Tibial artery (tissue), 4 donors: Measurements from ENCODE around the gene TMEM129.

Source experiments
- DNase-seq, 2 donors: peaks; one replicate each; pipeline ENCODE4 v3.0.0-alpha.2; 2019
- H3K27ac ChIP-seq, 2 donors: fragments of 200-600 bp; sonication (generic) in 1 of 2; 1 replicate in 1 of 2; 2 replicates in 1 of 2; pipeline ENCODE4 v1.5.1; 2018 to 2019; ENCODE audit warnings: mild to moderate bottlenecking in 1 of 2
- H3K27me3 ChIP-seq, 2 donors: fragments of 200-600 bp; sonication (generic) in 1 of 2; one replicate each; pipeline versions ENCODE4 v1.5.1 to v1.6.0; 2016 to 2019
- H3K36me3 ChIP-seq, 3 donors: fragments of 200-600 bp; sonication (generic) in 2 of 3; one replicate each; pipeline ENCODE4 v1.5.1; 2016 to 2019; ENCODE audit warnings: mild to moderate bottlenecking in 2 of 3
- H3K4me1 ChIP-seq, 4 donors: fragments of 200-600 bp; sonication (generic) in 2 of 4; 1 replicate in 3 of 4; 2 replicates in 1 of 4; pipeline ENCODE4 v1.5.1; 2016 to 2019
- H3K4me3 ChIP-seq, 2 donors: fragments of 200-600 bp; sonication (generic) in 1 of 2; 1 replicate in 1 of 2; 2 replicates in 1 of 2; pipeline ENCODE4 v1.5.1; 2018 to 2019; ENCODE audit warnings: mild to moderate bottlenecking in 2 of 2
- H3K9me3 ChIP-seq, 3 donors: fragments of 200-600 bp; sonication (generic) in 1 of 3; one replicate each; pipeline ENCODE4 v1.5.1; 2016 to 2019
- CTCF ChIP-seq, 2 experiments: fragments of 200-600 bp in 1 of 2; fragments of 450-650 bp in 1 of 2; IDR thresholded peaks; one replicate each; pipeline ENCODE4 v1.5.1; 2017 to 2019; ENCODE audit warnings: antibody characterized with exemption in 2 of 2, mild to moderate bottlenecking in 1 of 2, moderate library complexity in 1 of 2
- intact Hi-C: fragments of 100-400 bp; cut with DNase I; formaldehyde crosslinking; loops from one replicate; pipeline ENCODE4 v1.15.0; 2023; ENCODE audit warnings: low total_unique reads

The TMEM129 gene

DNA sequence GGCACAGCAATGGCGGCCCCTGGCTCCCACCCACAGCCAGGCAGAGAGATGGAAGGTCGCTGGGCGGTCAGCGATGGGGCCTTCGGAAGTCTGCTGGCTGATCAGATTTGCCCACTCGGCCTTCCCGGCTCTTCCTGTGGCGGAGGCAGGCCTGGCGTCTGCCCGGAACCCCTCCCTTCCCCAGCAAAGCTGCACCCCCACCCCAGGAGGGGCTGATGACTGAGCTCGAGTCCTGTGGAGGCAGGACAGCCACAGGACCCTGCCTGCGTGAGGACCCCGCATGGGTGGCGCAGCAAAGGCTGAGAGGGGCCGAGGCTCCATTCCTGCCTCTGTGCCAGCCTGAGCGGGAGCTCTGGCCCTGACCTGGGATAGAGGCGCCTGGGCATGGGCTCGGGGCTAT, 35.0 kb upstream of the TMEM129 start:
- H3K9me3 ChIP-seq: no peaks in the 10 kb centered on the region
- peaks cover 0 to 5% (median 0%) of the 10 kb centered on the region in 4 donors for H3K4me1 ChIP-seq
- TF ChIP-seq CTCF (IDR thresholded peaks at IDR 0.05): no peak
- DNase-seq: no peak
- no peak overlapping the region for H3K4me3 ChIP-seq
- H3K27me3 ChIP-seq: peaks cover 0 to 19% of the 10 kb centered on the region in 2 donors
- intact Hi-C loops: no loop called here
- no peak overlapping the region for H3K27ac ChIP-seq
- H3K36me3 ChIP-seq: no peaks in the 10 kb centered on the region

DNA sequence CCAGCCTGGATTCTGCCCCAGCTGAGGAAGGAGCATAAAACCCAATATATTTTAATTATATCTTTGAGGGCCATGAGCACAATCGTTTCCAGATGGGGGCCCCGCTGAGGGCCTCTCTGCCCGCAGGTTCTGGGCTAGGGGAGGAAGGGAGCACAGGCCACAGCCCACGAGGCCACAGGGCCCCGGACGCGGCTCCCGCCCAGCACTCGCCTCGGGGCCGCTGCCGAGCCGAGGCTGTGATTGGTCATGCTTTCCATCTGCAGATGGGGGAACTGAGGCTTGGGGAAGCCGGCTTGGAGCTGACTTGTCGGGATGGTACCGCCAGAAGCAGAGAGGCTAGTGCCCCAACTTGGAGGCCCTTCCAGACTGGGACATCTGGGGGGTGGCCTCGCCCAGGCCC, 34.2 kb upstream of the TMEM129 start:
- no peak for TF ChIP-seq CTCF (IDR thresholded peaks at IDR 0.05)
- Histone ChIP-seq H3K27ac (no peak overlapping the region), H3K9me3 (no peaks in the 10 kb centered on the region), H3K4me3 (no peak overlapping the region), H3K4me1 (peaks cover 0 to 5% (median 0%) of the 10 kb centered on the region in 4 donors), H3K36me3 (no peaks in the 10 kb centered on the region), H3K27me3 (peaks cover 0 to 27% of the 10 kb centered on the region in 2 donors)
- DNase-seq: no peak
- intact Hi-C loops: no loop called here

GRCh38 chr4:1754336-1754735, 33.2 kb upstream of the TMEM129 start:
- H3K4me3 ChIP-seq: no peak overlapping the region
- TF ChIP-seq CTCF (IDR thresholded peaks at IDR 0.05): no peak
- no peak overlapping the region for H3K27ac ChIP-seq
- no peak for DNase-seq
- H3K9me3 ChIP-seq: no peaks in the 10 kb centered on the region
- intact Hi-C loops: no loop called here
- peaks cover 0 to 5% (median 0%) of the 10 kb centered on the region in 4 donors for H3K4me1 ChIP-seq
- H3K36me3 ChIP-seq: no peaks in the 10 kb centered on the region
- H3K27me3 ChIP-seq: peaks cover 0 to 37% of the 10 kb centered on the region in 2 donors

- Histone ChIP-seq H3K4me1 (peaks cover 0 to 6% (median 0%) of the 10 kb centered on the region in 4 donors), H3K27ac (no peak overlapping the region), H3K27me3 (peaks cover 0 to 38% of the 10 kb centered on the region in 2 donors), H3K9me3 (no peaks in the 10 kb centered on the region), H3K4me3 (no peak overlapping the region), H3K36me3 (no peaks in the 10 kb centered on the region)
- DNase-seq: no peak
- intact Hi-C loops: no loop called here
- no peak for TF ChIP-seq CTCF (IDR thresholded peaks at IDR 0.05)
Observed at GRCh38 chr4:1753697-1754311, 32.7 kb upstream of the TMEM129 start.

DNA sequence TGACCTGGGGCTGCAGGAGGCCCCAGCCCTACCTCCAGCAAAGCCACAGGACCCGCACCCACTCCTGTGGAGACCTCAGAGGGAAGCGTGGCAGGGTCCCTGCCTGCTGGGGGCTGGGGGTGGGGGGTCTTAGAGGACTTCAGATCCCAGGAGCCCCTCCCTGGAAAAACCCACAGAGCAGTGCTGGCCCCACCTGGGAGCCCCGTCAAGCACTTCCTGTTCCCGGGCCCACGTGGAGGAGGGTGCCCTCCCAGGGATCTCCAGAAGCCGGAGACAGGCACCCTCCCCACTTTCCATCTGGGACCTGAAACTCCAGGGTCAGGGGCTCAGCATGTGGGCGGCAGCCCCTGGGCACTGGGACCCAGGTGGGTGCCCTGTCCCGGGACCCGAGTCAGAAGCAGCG, 32.2 kb upstream of the TMEM129 start:
- TF ChIP-seq CTCF (IDR thresholded peaks at IDR 0.05): no peak
- Histone ChIP-seq H3K9me3 (no peaks in the 10 kb centered on the region), H3K4me1 (peaks cover 0 to 11% (median 0%) of the 10 kb centered on the region in 4 donors), H3K27ac (no peak overlapping the region), H3K27me3 (peaks cover 0 to 43% of the 10 kb centered on the region in 2 donors), H3K4me3 (no peak overlapping the region), H3K36me3 (no peaks in the 10 kb centered on the region)
- no peak for DNase-seq
- intact Hi-C loops: no loop called here
